OCI-M2 (cell line): ENCODE results near the gene SLC39A11.

Experiments used
- DNase-seq: peaks from one replicate; lab custom pipeline; 2025; ENCODE audit not compliant: unreplicated experiment; lab: John Stamatoyannopoulos, UW

SLC39A11 gene

GRCh38 chr17:72609501-72609900 is 483.0 kb downstream of the SLC39A11 start:
- DNase-seq, result no peak

DNA sequence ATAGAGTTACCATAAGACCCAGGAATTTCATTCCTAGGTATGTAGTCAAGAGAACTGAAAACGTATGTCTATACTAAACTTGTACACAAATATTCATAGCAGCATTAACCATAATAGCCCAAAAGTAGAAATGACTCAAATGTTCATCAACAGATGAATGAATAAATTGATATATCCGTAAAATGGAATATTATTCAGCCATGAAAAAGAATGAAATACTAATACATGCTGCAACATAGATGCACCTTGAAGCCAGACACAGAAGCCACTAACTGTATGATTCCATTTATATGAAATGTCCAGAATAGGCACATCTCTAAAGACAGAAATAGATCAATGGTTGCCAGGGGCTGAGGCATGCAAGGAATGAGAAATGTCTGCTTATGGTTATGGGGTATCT is 484.1 kb downstream of the SLC39A11 start:
- DNase-seq, result no peak

DNA sequence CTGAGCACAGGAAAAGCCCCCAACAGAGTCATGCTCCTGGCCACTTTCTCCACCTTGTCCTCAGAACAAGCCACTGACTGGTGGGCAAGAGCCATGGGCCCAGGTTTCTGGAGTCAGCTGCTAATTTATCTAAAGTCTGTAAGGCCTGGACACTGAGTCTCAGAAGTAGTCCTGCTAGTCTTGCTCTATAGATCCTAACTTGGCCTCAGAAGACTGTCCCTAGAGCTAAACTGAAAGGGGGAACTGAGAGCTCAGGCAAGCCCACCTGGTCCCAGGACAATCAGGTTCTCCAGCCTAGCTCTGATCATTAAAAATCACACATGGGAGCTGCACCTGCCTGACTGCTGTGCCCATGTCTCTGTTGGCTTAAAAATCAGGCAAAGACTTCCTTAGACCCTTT is 485.8 kb downstream of the SLC39A11 start:
- DNase-seq, result no peak

- no peak for DNase-seq
Observed at GRCh38 chr17:72605543-72605942, 486.9 kb downstream of the SLC39A11 start.

DNA sequence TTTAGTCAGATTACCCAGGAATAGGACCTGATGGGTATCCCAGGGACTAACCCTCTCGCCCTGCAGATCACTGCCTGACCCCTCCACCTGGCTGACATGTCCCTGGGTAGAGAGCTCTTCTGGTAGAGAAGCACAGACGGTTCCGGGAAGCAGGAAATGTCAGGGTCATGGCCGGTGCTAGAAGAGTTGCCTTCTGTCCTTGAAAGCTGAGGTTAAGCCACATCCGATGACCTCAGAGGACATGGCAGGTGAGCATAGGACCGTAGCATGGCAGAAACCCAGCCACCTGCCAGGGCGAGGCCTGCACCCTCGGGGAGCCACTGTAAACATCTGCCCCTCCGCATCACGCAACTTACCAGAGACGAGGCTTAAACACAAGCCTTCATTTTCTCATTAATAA is 488.0 kb downstream of the SLC39A11 start:
- DNase-seq, result no peak

DNA sequence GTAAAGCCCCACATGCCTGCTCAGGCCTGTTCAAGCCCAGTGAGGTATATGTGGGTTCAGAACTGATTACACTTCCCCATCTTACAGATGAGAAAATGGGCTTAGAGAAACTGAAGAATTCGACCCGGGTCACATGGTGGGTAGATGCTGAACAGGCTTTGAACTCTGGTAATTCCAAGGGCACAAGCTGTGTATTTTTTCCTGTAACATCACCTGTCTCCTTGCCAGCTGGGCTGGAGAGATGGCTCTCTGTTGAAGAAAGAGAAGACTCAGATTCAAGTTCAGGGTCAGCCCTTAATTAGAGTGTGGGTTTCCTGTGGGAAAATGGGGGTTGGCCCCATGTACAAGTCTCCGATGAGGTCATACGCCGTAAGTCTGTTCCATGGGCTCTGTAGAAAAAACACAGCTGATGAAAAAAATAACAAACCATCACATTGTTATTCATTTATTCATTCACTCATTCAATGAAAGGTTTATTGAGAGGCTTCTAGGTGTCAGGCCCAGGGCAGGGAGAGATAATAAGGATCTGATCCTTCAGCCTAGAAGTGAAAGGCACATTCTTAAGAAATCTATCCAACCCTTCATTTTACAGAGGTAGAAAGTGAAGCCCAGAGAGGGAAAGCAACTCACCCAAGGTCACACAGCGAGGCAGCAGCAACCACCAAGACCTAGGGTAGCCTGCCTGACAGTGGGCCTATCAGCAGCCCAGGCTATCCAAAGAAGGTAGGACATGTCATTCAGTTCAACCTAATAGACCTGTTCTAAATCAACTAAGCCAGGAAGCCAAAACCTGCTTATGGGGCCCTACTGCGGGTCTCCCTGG is 488.9 kb downstream of the SLC39A11 start:
- no peak for DNase-seq

DNA sequence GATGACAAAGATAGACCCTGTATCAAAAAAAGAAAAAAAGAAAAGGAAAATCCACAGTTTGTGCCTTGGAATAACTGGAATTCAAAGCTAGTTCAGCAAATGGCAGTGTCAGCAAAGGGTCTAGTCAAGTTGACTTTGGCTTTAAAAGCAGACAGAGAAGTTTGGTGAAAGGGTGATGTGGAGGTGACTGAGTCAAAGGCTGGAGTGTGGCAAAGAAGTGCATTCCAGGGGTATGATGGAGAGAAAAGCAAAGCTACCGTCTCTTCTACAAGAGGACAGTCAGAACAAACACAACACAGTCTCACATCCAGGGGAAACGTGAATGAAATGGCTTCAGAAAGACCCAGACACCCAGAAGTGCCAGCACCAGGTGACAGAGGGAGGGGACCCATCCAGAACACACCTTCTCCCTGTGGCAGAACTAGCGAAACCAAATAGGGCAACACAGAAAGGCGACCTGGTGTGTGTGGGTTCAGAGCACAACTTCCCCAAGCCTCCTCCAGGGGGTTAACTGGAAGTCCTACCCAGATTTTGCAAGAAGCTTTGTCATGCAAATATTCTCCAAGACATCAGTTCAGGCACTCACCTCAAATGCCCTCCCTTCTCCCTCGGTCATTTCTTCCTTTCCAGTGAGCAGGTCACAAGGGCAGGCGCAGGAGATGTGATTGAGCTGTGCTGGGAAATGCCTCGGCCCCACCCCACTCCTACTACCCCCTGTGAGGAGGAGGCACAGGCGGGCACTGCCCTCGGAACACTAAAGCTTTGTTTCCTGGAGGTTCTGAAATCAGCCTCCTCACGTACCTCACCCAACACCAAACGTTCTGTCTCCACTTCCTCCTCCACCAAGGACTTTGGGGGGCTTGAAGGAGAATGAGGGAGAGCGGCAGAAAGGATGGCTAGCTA is 489.7 kb downstream of the SLC39A11 start:
- no peak for DNase-seq

DNA sequence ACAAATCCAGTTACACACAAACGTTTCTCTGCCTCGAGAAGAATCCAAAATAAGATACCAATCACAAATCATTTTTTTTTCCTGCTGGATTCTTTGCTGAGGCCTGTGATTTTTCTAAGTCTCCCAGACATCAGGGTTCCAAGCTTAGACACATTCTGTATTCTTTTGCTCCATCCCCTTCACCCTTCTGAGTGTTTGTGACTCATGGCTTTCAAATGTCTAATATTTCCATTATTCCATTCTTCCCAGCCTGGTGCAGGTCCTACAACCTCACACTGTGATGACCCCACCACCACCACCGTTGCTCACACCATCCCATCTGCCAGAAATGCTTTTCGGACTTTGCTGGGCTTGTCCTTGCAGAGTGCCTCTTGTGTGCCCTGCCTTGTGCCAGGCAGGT is 491.6 kb downstream of the SLC39A11 start:
- no peak for DNase-seq

GRCh38 chr17:72599891-72600290 is 492.6 kb downstream of the SLC39A11 start:
- no peak for DNase-seq

GRCh38 chr17:72598695-72599094 is 493.8 kb downstream of the SLC39A11 start:
- no peak for DNase-seq

GRCh38 chr17:72597354-72598087 is 495.0 kb downstream of the SLC39A11 start:
- DNase-seq, result no peak
